ENCODE data around the gene TTF2.

GRCh38 chr1:117029685-117030084 lies 30.4 kb upstream of the TTF2 start:
- TF ChIP-seq EZH2phosphoT487 (IDR thresholded peaks at IDR 0.05; ENCODE audit: insufficient read depth, low read depth) (no peak), EZH2 (IDR thresholded peaks at IDR 0.05; ENCODE audit: insufficient read depth, poor library complexity, severe bottlenecking) (no peak)

Measured in GM23248 (cell line).